HG03439 (cell line): ENCODE data around the gene MPLKIP.
"Not testable (repeated sequence)": the region's sequence is repeated elsewhere in the genome, so short reads cannot be mapped to it uniquely, and the experiment has no call there.

Experiments used
- ATAC-seq: cut with Tn5 transposase; IDR thresholded peaks from one replicate; pipeline ENCODE4 v1.9.1; 2021; ENCODE audit warnings: mild to moderate bottlenecking, moderate library complexity; ENCODE audit not compliant: unreplicated experiment

MPLKIP gene

DNA sequence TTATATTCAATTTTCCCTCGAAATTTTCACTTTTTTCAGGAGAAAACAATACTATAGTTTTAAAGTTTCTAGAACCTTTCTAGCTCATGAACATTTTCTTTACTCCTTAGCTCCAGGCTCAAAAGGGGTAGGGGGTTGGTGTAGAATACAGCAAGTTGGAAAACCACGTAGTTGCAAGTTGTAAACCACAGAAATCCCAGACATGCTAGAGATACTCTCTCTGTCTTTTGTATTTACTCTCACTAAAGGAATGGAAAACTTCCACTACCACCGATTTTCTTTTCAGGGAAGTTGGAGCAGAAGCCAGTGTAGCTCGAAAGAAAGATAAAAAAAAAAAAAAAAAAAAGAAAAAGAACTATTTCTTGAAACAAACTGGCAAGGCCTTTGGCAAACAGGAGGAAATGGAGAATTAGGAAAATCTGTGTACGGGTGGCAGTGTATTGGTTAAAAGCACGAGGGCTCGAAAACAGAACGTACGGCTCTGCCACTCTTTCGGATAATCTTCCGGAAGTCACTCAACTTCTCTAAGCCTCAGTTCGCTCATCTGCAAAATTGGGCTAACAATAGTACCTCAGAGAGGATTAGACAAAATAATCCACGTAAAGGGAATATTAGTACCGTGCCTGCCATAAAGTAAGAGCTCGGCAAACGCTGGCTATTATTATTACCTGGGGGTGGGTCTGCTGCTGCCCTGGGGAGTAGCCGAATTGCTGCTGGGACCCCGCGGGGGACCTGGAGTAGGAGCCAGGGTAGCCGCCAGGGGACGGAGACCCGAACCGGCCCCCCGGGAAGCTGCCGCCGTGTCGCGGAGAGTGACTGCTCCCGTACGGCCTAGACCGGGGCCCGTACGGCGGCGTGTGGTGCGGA, 628 bp downstream of the MPLKIP start:
- peak; percentile 2 for ATAC-seq

DNA sequence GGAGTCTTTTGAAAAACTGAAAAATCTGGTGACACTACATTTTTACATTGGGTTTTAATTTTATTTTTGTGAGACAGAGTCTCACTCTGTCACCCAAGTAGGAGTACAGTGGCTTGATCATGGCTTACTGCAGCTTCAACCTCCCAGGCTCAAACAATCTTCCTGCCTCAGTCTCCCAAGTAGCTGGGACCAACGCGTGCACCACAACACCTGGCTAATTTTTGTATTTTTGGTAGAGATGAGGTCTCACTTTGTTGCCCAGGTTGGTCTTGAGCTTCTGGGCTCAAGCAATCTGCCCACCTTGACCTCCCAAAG, 11.5 kb downstream of the MPLKIP start:
- no peak for ATAC-seq

DNA sequence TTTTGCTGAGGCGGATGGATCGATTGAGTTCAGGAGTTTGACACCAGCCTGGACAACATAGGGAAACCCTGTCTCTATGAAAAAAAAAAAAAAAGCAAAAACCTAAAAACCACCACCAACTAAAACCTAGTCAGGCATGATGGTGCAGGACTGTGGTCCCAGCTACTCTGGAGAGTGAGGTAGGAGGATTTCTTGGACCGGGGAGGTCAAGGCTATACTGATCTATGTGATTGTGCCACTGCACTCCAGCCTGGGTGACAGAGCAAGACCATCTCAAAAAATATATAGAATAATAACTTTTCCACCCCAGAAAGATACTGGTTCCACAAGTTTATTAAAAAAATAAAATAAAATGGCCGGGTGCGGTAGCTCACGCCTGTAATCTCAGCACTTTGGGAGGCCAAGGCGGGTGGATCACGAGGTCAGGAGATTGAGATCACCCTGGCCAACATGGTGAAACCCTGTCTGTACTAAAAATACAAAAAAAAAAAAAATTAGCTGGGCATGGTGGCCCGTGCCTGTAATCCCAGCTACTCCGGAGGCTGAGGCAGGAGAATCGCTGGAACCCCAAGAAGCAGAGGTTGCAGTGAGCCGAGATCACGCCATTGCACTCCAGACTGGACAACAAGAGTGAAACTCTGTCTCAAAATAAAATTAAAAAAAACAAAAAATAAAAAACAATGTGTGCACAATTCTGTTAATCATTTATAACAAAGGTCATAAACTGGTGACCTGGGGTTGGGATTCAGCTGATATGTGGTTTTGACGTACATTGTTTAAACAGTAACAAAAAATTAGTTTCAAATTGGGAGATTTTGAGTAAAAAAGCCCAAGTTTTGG, 12.1 kb downstream of the MPLKIP start:
- ATAC-seq = not testable (repeated sequence)

DNA sequence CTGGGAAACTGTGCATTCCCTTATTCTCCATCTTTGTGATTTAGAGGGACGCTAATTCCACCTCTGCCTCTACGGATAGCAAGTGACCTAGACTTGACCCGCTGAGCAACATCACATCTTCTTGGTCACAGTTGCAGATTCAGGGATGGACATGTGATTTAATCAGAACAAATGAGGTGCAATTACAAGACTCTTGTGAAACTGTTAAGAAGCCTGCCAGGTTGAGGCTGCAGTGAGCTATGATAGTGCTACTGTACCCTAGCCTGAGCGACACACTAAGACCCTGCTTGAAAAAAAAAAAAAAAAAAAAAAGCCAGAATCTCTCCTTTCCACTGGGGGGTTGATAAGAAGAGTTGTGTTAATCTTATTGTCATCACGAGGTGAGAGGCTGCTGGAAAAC, 14.4 kb downstream of the MPLKIP start:
- no peak for ATAC-seq

DNA sequence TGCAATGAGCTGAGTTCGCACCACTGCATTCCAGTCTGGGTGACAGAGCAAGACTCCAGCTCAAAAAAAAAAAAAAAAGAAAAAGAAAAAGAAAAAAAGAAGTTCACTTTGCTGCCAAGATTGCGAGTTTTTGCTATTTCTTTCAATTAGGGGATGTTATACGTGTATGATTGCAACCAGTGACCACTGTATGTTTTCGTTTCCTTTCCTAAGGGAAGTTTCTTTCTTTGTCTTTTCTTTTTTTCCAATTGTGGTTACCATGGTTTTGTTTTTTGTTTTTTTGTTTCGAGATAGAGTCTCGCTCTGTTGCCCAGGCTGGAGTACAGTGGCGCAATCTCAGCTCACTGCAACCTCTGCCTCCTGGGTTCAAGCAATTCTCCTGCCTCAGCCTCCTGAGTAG, 16.2 kb downstream of the MPLKIP start:
- not testable (repeated sequence) for ATAC-seq

- not testable (repeated sequence) for ATAC-seq
Observed at GRCh38 chr7:40117199-40117598, 17.2 kb downstream of the MPLKIP start.

- ATAC-seq = no peak
Observed at GRCh38 chr7:40115936-40116335, 18.5 kb downstream of the MPLKIP start.

DNA sequence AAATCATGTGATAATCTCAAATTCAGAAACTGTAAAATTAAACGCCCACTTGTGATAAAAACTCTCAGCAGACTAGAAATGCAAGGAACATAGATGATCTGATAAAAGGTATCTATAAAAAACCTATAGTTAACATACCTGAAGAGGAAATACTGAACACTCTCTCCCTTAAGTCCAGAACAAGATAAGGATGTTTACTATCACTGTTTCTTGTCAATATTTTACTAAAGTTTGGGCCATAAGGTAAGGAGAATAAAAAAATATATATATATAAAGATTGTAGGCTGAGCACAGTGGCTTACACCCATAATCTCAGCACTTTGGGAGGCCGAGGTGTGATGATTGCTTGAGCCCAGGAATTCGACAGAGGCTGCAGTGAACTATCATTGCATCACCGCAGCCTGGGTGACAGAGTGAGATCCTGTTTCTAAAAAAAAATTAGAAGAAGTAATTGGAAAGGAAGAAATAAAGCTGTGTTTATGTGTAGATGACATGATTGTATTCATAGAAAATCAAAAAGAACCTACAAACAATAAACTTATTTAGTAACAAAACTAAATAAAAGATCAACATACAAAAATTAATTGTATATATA, 28.4 kb downstream of the MPLKIP start:
- no peak for ATAC-seq

- ATAC-seq = no peak
Observed at GRCh38 chr7:40102897-40103296, 31.5 kb downstream of the MPLKIP start.

- no peak for ATAC-seq
Observed at GRCh38 chr7:40101201-40101600, 33.2 kb downstream of the MPLKIP start.

- no peak for ATAC-seq
Observed at GRCh38 chr7:40099837-40100236, 34.6 kb downstream of the MPLKIP start.

GRCh38 chr7:40098810-40099209, 35.6 kb downstream of the MPLKIP start:
- ATAC-seq = no peak

DNA sequence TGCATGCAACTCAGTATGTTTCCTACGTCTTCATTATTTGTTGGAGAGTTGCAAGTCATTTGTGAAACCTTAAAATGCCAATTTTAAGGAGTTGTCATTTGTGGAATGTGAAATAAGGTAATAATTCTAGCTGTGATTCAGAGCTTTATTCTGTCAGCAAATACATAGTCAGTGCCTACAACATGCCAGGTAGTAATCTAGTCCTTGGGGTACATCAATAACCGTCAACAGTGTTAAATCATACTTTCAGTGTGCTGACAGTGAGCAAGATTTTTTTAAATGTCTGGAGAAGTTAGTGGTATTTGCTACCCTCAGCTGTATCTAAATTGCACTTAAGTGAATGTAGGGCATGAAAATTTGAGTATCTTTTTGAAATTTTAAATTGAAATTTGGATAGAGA, 36.7 kb downstream of the MPLKIP start:
- ATAC-seq = no peak

DNA sequence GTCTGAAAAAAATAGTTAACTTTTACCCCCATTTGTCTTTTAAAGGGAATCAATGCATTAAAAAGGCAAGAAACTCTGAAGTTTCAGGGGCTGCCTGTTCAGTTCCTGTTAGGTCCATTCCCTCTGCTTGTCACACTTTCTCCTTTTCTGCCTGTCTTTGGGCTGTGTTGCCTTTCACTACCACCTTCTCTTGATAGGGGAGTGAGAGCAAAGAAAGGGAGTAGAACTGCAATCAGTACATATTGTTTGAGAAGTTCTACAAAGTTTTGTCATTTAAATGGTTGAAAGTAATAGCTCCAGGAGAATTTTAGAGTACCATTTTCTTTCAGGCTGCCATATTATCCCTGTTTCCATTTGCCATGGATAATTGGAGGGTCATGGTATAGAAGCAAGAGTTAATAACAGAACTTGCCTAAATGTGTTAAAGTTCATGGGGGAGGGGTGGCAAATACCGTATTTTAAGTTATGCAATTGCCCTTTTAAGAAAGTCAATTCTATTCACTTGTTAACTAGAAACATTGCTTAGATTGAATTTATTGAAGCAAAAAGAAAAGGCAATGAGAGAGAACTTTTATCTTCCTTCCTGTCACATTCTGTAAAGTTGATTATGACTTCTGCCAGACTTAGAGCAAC, 38.6 kb downstream of the MPLKIP start:
- no peak for ATAC-seq

DNA sequence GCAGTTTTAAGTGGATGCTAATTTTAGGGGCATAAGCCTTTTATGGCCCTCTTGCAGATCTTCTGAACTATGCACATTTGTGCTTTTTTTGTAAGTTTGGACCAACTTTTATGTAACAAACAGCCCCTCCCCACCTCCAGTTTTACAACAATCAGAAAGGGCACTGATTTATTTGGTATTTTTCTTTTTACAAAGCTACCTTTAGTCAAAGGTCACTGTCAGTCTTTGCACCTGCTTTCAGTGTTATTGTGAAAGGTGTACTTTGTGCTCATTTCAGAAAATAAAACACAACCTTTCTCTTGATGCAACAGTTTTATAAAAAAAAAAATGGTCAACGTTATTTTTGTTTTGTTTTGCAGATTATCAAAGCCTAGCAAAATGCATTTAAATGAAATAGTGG, 39.2 kb downstream of the MPLKIP start:
- ATAC-seq = no peak

GRCh38 chr7:40093631-40094350, 40.6 kb downstream of the MPLKIP start:
- ATAC-seq = no peak

DNA sequence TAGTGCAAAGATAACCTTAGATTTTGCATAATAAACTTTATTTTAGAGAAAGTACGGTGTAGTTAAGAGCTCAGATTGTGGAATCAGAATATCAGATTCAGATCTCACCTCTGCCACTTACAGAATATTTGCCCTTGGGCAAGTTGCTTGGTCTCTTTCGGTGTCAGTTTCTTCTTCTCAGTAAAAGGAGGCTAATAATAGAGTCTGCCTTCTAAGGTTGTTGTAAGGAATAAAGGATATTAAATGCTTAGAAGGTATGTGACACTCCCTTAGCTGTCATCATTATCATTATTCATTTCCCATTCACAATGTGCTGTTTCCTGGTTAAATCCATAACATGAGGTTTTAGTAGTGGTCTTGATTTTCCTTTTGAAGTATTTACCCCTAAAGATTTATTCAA, 42.2 kb downstream of the MPLKIP start:
- no peak for ATAC-seq

DNA sequence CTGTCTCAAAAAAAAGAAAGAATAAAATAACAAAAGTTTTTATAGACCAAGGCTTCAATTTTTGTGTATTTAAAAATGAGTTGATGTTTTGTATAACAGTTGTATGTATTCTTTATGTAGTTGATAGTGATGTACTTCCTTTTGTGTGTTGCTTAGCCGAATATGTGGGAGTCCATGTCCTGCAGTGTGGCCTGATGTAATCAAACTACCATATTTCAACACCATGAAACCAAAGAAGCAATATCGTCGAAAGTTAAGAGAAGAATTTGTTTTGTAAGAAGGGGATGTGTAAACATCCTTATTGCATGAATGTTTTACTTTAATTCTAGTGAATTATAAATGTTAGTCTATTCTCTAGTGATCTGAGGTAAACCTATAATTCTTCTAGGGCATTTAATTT, 56.6 kb downstream of the MPLKIP start:
- no peak for ATAC-seq
